Measurements from ENCODE around the gene TIMM44.
A peak's percentile ranks its signal among the peaks of the same experiment; 100 is the strongest.
"Not testable (repeated sequence)": the region's sequence is repeated elsewhere in the genome, so short reads cannot be mapped to it uniquely, and the experiment has no call there.

Gene TIMM44

GRCh38 chr19:7924241-7924640 lies 19.2 kb downstream of the TIMM44 start:
- no peak for DNase-seq

- DNase-seq = no peak
These were observed 19.9 kb downstream of the TIMM44 start for GRCh38 chr19:7923295-7924191.

GRCh38 chr19:7922836-7923195 lies 20.6 kb downstream of the TIMM44 start:
- DNase-seq = no peak

GRCh38 chr19:7921967-7922835 lies 21.3 kb downstream of the TIMM44 start:
- DNase-seq = no peak

- DNase-seq = no peak
These were observed 22.0 kb downstream of the TIMM44 start for GRCh38 chr19:7921302-7921966.

GRCh38 chr19:7920519-7921301 lies 22.8 kb downstream of the TIMM44 start:
- DNase-seq = peak; percentile 99

- DNase-seq = peak; percentile 98
These were observed 23.6 kb downstream of the TIMM44 start, which contains the start of gene SNAPC2 for GRCh38 chr19:7919610-7920518. Gene SNAPC2, plus strand, starts transcription at chr19:7920338. Its CDS starts 29 bp downstream, at chr19:7920367.

- no peak for DNase-seq
These were observed 24.6 kb downstream of the TIMM44 start for GRCh38 chr19:7918615-7919421.

- not testable (repeated sequence) for DNase-seq
These were observed 25.3 kb downstream of the TIMM44 start for GRCh38 chr19:7918062-7918614.

GRCh38 chr19:7917267-7918061 lies 26.0 kb downstream of the TIMM44 start:
- no peak for DNase-seq

GRCh38 chr19:7916955-7917266 lies 26.6 kb downstream of the TIMM44 start:
- no peak for DNase-seq

- DNase-seq = no peak
These were observed 27.1 kb downstream of the TIMM44 start for GRCh38 chr19:7916103-7916954.

GRCh38 chr19:7915250-7916102 lies 28.0 kb downstream of the TIMM44 start:
- no peak for DNase-seq

GRCh38 chr19:7914598-7915045 lies 28.8 kb downstream of the TIMM44 start, which contains the start of gene TGFBR3L:
Gene TGFBR3L, plus strand, starts transcription at chr19:7914830.
- DNase-seq = no peak

GRCh38 chr19:7914099-7914498 lies 29.4 kb downstream of the TIMM44 start:
- DNase-seq = no peak

GRCh38 chr19:7913652-7914051 lies 29.8 kb downstream of the TIMM44 start:
- DNase-seq = no peak
